Fibroblast of skin of right biceps (primary cell): ENCODE measurements around the gene IFNL4.
"Not testable (repeated sequence)": the region's sequence is repeated elsewhere in the genome, so short reads cannot be mapped to it uniquely, and the experiment has no call there.

Experiments
- DNase-seq: peaks from one replicate; pipeline ENCODE4 v3.0.0-alpha.2; 2013

Gene IFNL4

DNA sequence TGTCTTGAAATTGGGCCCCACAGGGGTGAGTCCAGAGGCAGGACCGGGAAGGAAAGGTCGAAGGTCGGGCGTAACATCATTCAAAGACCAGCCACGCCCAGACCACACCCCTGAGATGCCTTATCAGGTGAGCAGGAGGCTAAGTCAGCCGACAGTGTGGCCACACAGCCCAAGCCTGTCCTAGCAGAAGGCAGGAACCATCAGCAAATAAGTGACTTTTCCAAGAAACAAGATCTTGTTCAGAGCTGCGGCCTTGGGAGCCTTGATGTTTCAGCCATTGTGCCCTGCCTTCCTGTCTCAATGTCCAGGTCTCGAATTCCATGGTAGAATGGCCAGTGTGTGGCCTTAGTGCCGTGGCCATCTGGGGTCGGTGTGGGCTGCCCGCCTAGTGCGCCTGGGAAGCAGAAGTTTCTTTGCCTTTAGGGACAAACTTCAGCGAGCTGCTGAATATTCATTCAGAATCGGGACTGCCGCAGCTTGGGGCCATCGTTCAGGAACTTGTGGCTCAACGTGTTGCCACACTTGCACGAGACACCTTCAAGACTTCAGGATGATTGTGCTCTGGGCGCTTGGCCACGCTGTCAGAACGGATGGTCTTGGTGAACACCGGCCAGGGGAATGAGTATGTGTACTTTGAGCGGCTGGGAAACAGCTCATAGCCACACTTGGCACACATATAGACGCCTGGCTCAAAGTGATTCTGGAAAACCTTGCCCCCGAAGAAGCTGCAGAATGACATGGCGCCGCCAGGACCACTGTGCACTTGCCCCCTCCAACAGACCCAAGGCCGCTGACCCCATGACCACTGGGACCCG lies 6.1 kb upstream of the IFNL4 start:
- DNase-seq: no peak

DNA sequence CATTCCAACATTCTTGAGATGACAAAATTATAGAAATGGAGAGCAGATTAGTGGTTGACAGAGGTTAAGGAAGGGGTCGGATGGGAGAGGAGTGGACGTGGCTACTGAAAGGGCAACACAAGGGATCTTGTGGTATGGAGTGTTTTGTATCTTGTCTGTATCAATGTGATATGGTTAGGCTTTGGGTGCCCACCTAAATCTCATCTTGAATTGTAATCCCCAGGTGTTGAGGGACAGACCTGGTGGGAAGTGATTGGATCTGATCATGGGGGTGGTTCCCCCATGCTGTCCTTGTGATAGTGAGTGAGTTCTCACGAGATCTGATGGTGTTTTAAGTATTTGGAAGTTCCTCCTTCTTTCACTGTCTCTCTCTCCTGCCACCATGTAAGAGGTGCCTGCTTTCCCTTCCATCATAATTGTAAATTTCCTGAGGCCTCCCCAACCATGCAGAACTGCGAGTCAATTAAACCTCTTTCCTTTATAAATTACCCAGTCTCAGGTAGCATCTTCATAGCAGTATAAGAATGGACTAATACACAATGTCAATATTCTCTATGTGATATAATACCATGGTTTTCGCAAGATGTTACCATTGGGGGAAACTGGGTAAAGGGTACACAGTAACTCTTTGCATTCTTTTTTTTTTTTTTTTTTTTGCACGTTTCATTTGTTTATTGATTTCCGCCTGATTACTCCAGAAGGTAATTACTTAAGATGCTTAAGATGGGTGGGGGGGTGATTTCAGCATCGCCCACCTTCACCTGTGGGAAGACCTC lies 4.9 kb upstream of the IFNL4 start:
- DNase-seq: no peak

DNA sequence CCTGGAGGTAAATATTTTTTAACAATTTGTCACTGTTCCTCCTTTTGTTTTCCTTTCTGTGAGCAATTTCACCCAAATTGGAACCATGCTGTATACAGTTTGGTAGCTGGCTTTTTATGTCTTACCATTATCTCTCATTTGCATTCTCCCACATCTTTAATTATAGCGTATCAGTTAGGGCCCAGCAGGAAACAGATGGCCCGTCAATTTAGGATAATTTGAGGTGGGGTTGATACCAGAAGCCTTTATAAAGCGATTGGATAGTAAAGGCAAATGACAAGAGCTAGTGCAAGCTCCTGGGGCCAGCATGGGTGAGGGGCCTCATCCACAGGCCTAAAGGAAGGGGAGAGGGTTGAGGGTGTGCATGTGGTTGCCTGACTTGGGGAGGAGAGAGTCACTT lies 3.8 kb upstream of the IFNL4 start:
- DNase-seq: no peak

DNA sequence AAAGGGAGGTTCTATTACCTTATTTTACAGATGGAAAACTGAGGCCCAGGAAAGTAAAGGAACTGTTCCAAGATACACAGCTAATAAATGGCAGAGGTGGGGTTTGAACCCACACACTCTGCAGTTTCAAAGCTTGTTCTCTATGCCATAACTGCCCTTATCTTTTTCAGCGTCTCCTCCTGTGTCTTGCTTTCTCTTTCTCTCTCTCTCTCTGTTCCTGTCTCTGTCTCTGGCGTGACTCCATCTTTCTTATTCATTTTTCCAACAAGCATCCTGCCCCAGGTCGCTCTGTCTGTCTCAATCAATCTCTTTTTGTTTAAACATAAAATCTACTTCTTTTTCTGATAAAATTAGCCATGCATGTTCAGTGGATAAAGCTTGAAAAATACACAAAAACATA lies 3.2 kb upstream of the IFNL4 start:
- no peak for DNase-seq

DNA sequence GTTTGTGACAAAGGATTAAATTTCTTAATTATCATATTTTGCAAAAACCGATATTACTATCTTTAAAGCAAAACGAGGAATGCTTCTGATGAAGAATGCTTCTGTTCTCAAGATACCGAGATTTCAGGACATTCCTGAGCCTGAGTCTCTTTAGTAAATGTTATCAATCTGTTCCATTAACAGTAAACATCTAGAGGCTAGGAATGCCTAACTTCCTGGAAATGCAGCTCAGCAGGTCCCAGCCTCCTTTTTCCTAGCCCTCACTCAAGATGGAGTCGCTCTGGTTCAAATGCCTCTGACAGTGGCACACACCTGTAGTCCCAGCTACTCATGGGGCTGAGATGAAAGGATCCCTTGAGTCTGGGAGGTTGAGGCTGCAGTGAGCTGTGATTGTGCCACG lies 2.4 kb upstream of the IFNL4 start:
- no peak for DNase-seq

DNA sequence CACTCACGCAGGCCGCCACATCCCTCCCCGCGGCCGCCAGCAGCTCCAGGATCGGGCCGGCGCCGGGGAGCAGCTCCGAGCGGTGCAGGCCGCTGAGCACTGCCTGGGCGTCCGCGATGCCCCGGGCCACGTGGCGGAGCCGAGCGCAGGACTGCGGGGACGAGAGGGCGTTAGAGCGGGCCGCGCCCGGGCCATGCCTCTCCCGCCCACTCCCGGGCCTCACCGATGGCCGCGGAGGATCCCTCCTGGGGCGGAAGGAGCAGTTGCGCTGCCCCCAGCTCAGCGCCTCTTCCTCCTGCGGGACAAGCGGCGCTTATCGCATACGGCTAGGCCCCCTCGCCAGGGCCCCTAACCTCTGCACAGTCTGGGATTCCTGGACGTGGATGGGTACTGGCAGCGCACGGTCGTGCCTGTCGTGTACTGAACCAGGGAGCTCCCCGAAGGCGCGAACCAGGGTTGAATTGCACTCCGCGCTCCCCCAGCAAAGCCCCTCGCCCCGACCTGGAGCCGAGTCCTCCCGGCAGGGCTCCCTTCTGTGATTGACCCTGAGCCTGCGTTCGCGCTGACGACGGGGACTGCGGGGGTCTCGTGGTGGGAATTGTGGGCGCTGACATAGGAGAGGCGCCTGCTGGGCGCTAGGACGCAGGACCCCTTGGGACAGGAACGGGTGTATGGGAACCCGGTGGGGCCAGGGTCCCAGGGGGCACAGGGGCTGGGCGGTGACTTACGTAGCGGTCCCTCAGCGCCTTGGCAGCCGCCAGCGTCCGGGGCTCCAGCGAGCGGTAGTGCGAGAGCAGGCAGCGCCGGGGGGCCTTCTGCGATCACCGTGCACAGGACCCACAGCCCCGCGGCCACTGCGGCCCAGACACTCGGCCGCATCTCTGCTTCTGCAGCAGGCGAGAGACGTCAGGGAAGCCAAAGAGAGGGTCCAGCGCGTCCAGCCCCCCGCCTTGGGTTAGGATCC lies 673 bp downstream of the IFNL4 start:
- peak; percentile 5 for DNase-seq

DNA sequence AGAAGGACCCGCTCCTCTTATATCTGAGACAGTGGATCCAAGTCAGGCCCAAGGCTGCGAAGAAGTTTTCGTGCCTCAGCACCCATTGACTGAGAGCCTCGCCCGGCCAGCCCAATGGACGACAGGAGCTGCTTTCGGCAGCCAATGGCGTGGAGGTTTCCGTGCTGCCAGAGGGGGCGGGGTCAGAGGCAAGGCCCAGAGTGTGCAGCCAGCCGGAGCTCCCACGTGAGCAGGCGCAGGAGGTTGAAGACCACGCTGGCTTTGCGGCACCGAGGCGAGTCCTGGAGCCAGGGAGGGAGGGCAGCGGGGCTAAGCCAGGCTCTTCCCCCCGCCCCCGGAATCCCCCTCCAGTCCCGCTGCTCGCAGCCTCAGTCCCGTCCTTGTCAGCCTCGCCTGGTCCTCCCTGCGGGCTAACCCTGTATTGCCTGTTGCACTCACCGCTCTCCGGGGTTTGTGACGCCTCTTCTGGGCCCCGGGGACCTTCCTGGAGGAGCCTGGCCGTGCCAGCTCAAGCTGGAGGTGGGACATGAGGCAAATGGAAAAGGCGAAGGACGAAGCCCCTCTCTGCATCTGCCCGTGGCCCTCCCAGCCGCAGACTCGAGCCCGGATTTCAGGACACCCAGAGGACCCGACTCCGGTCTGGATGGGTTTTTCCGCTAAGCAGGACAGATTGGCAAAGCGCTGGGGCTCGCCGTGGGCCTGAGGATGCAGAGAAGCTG lies 1.5 kb downstream of the IFNL4 start:
- peak; percentile 23 for DNase-seq

DNA sequence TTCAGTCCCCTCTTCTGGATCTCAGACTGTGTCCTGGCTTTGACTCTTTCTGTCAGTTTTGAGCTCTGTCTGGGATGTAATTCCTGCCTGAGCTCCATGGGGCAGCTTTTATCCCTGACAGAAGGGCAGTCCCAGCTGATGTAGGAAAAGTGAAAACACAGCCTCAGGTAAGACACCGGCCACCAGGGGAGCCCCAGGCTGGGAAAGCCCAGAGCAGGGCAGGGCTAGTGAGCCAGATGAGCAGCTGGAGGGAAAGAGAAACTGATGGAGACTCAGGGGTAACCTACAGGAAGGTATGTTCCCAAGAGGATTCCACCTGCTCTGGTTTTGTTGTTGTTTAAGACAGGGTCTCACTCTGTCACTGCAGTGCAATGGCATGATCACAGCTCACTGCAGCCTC lies 3.5 kb downstream of the IFNL4 start:
- DNase-seq: not testable (repeated sequence)

DNA sequence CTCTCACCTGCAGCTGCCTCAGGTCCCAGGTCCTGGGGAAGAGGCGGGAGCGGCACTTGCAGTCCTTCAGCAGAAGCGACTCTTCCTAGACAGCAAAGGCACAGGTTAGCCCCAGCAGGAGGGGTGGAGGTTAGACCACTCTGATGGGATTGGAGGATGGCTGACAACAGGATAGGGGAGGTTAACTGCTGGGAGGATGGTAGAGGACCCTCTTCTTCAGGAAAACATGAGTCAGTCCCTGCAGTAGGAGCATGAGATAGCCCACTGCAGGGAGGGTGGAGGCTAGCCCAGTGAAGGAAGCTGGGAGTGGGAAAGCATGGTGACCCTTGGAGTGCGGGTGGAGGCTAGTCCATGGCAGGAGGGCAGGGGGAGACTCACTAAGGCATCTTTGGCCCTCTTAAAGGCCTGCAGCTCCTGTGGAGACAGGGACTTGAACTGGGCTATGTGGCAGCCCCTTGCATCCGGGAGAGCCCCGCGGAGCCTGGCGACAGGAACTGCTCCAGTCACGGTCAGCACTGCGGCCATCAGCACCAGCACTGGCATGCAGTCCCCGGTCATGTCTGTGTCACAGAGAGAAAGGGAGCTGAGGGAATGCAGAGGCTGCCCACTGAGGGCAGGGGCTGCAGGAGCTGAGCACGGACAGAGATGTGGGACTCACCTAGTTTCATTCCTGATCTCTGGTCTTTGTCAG lies 4.1 kb downstream of the IFNL4 start, which contains the start of gene IFNL3:
IFNL3 (minus strand) TSS at position 597 of the 691 bp plus-strand sequence; CDS start at position 558, 39 bp downstream.
- DNase-seq: not testable (repeated sequence)

DNA sequence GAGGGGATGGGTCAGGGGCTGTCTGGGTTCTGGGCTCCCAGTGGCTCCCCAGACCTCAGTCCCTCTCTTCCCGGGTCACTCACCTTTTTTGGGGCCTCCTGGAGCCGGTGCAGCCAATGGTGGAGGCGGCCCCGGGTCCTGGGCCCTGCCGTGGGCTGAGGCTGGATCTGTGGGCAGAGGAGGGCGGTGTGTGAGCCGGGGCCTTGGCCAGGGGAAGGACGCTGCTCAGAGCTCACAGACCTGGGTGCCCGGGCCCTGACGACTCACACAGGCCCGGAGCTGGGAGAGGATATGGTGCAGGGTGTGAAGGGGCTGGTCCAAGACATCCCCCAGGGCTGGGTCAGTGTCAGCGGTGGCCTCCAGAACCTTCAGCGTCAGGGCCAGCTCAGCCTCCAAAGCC lies 4.9 kb downstream of the IFNL4 start:
- not testable (repeated sequence) for DNase-seq

DNA sequence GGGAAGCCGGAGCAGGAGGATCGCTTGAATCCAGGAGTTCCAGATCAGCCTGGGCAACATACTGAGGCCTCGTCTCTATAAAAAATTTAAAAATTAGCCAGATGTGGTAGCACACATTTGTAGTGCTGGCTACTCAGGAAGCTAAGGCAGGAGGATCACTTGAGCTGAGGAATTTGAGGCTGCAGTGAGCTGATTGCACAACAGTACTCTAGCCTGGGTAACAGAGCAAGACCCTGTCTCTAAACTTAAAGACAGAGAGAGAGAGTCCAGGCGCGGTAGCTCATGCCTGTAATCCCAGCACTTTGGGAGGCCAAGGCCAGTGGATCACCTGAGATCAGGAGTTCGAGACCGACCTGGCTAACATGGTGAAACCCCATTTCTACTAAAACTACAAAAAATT lies 8.2 kb downstream of the IFNL4 start:
- no peak for DNase-seq

DNA sequence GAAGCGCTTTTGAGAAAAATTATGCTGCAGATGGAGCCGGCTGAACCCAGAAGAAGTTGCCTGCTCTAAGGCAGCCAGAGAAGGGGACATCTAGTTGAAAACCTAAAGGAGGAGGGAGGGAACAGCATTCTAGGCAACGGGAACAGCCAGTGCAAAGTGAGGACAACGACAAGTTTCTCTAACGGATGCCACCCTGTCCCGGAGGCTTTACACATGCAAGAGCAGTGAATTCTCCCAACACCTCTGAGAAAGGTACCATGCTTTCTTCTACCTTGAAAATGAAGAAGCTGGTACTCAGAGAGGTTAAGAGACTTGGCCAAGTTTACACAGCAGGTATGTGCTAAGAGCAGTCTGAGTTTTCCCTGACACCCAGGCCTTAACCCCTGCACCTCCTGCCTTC lies 9.7 kb downstream of the IFNL4 start:
- no peak for DNase-seq

DNA sequence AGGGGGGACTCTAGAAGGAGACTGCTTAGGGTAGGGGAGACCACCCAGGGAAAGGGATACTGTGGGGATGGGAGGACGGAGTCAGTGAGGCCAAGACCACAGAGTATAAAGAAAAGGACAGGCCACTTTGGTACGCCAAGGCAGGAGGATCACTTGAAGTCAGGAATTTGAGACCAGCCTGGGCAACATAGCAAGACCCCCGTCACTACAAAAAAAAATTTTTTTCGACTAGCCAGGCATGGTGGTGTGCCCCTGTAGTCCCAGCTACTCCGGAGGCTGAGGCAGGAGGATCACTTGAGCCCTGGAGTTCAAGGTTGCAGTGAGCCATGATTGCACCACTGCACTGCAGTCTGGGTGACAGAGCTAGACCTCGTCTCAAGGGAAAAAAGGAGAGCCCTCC lies 10.4 kb downstream of the IFNL4 start:
- no peak for DNase-seq

DNA sequence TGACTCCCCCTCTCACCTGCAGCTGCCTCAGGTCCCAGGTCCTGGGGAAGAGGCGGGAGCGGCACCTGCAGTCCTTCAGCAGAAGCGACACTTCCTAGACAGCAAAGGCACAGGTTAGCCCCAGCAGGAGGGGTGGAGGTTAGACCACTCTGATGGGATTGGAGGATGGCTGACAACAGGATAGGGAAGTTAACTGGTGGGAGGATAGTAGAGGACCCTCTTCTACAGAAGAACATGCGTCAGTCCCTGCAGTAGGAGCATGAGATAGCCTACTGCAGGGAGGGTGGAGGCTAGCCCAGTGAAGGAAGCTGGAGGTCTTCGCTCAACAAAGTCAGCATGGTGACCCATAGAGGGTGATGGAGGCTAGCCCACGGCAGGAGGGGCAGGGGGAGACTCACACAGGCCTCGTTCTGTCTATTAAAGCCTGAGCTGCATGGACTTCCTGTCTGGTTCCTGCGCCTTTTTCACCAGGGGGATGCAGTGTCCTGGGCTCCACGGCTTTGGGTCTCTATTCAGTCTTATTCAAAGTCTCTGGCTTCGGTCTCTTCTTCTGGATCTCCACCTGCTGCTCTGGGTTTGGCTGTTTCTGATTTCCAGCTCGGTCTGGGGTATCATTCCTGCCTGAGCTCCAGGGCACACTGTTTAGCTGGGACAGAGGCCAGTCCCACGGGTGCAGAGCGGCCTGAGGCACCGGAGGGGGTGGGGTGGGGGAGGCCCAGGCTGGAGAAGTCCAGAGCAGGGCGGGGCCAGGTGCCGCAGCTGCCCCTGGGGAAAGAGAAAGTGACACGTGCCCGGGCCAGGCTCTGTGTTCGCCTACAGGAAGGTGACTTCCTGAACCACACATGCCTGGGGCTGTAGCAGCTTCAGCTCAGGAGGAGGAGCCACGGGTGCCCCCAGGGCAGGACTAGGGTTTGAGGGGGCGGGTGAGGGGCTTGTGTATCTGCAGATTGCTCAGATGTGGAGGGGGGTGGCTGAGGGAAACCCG lies 11.2 kb downstream of the IFNL4 start:
- no peak for DNase-seq

DNA sequence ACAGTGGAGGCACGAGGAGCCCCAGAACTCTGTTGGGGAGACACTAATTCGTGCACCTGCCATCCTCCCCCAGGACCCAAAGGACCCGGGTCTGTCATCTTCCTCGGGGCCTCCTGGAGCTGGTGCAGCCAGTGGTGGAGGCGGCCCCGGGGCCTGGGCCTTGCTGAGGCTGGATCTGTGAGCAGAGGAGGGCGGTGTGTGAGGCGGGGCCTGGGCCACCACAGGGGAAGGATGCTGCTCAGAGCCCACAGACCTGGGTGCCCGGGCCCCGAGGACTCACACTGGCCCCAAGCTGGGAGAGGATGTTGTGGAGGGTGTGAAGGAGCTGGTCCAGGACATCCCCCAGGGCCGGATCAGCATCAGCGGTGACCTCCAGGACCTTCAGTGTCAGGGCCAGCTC lies 12.1 kb downstream of the IFNL4 start:
- DNase-seq: no peak

DNA sequence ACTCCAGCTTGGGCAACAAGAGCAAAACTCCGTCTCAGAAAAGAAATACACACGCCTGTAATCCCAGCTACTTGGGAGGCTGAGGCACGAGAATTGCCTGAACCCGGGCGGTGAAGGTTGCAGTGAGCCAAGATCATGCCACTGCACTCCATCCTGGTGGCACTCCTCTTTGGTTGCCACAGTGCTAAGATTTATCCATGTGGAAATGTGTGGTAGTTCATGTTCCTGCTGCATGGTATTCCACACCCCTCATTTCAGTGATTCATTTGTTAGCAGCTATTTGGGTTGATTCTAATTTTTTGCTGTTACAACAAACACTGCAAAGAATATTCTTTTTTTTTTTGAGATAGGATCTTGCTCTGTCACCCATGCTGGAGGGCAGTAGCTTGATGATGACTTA lies 15.9 kb downstream of the IFNL4 start:
- DNase-seq: no peak

DNA sequence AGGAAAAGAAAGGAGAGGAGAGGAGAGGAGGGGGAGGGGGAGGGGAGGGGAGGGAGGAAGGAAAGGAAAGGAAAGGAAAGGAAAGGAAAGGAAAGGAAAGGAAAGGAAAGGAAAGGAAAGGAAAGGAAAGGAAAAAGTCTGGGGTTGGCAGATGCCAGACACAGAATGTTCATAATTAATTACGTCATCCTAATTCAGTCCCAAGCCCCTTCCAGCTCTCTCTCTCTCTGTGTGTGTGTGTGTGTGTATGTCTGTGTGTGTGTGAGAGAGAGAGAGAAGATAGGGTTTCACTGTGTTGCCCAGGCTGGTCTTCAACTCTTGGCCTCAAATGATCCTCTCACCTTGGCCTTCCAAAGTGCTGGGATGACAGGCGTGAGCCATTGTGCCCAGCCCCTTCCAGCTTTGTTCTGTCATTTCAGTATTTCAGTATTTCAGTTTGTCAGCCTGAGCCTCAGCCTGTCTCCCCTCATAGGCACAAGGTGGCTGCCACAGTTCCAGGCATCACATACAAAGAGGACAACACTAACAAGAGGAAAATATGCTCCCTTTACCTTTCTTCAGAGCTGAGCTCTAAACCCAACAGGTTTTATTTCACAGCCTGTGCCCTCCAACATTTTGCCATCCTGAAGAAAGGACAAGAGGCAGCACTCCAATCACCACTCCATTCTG lies 18.4 kb downstream of the IFNL4 start:
- no peak for DNase-seq

DNA sequence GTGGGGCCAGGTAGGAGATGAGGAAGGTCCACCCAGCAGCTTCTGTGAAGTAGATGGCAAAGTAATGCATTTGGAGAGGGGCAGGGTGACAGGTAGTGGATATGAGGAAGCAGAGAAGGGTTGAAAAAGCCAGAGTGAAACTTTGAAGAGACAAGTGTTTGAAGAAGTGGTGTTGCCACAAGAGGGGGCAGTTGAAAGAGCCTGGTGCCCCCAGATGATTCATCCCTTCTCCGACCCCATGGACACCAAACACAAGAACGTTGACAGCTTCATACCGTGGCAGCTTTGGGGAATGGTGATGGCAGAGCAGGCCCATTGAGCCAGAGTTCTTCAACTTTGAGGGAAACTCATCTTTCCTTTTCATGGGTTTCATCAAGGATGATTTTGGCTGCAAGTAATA lies 23.7 kb downstream of the IFNL4 start:
- DNase-seq: no peak

DNA sequence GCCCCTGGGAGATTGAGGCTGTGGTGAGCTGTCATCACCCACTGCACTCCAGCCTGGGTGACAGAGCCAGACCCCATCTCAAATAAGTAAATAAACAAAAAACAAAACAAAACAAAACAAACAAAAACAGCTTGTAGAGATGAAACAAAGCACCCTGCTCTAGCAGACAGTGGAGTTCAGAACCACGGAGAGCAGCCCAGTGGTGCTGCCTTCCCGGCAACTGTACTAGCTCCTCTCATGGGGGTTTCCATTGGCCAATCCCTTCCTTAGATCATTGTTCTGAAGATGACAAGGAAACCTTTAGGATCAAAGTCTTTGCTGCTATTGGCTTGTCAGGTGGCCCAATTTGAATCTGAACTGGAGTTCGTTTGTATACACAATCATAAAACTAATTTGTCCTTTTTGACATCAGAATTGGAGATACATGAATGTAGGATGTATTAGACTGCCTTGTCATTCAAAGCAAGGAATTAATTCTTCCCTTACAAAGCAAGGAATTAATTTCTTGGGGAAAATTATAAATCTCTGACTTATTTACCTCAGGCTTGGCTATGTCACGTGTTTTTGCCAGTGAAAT lies 24.9 kb downstream of the IFNL4 start:
- DNase-seq: no peak
